SW480 (cell line): ENCODE data around the gene KRTAP5-3.
A peak's percentile ranks its signal among the peaks of the same experiment; 100 is the strongest.
"Not testable (repeated sequence)": the region's sequence is repeated elsewhere in the genome, so short reads cannot be mapped to it uniquely, and the experiment has no call there.

ENCODE experiments used
- DNase-seq: peaks from one replicate; pipeline ENCODE4 v3.0.0-alpha.2; 2016; ENCODE audit warnings: low spot score

The KRTAP5-3 gene

DNA sequence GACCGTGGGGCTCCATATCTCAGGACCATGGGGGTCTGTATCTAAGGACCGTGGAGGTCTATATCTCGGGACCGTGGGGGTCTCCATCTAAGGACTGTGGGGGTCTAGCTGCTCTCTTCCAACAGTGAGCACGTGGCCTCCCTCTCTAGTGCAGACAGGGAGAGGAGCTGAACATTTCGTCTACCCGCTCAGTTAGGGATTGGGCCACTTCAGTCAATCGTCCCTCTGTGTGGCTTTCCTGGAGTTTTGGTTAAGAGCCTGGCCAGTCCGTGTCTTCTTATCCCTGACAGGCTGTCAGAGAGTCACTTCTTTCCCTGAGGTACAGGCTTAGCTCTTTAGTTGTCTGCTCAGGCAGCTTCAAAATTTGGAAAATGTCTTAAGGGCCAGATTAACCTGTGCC is 26.3 kb downstream of the KRTAP5-3 start:
- no peak for DNase-seq

DNA sequence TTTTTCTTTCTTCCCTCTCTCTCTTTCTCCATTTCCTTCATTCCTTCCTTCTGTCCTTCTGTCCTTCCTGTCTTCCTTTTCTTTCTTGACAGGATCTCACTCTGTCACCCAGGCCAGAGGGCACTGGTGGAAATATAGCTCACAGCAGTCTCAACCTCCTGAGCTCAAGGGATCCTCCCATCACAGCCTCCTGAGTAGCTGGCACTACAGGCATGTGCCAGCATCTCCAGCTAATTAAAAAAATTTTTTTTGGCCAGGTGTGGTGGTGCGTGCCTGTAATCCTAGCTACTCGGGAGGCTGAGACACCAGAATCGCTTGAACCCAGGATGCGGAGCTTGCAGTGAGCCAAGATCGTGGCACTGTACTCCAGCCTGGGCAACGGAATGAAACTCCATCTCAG is 31.4 kb downstream of the KRTAP5-3 start:
- no peak for DNase-seq

DNA sequence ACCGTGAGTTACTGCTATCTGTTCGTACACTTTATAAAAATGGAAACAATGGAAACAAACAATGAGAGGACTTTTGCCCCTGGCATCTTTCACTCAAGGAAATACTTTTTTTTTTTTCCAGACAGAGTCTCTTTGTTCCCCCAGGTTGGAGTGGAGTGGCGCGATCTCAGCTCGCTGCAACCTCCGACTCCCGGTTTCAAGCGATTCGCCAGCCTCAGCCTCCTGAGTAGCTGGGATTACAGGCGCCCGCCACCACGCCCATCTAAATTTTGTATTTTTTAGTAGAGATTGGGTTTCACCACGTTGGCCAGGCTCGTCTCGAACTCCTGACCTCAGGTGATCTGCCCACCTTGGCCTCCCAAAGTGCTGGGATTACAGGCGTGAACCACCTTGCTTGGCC is 32.5 kb downstream of the KRTAP5-3 start:
- DNase-seq: not testable (repeated sequence)

DNA sequence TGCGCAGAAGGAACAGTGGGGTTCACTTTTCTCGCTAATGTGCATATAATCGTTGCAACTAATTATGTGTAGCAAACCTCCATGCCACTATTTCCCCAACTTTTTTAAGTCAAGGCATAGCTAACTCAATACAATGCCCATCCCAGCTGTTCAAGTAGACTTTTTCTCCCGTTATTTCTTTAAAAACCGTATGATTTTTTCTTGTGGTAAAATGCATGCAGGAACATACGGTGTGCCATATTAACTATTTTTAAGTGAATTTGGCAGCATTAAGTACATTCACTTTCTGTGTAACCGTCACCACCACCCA is 33.4 kb downstream of the KRTAP5-3 start:
- DNase-seq: no peak

DNA sequence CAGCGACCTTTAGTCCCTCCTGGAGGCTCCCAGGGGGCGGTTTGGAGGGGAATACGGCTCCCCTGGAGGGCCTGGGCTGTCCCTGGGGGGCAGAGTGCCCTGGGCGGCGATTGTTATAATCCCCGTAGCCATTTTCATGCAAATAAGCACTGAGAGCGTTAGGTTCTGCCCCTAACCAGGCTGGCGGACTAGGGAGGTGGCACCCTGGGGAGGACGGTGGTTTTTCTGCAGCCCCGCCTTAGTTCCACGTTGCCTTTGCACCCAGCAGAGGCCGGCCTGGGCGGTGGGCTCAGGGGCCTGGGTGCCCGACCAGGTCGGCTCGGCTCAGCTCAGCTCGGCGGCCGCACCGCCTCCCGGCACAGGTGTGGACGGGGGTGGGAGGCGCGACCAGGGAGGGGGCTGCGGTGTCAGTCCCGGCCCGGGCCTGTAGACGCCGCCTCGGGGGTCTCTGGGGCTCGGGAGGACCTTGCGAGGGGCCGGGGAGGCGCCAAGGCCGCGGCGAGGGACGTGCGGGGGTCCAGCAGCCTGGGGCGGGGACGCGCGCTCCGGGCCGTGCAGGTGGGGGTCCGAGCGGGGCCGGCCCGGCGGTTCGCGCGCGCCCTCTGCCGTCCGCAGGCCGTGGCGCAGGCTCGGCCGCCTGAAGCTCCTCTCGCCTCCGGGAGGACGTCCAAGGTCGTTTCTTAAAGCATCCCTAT is 33.9 kb downstream of the KRTAP5-3 start:
- DNase-seq: peak; percentile 64

DNA sequence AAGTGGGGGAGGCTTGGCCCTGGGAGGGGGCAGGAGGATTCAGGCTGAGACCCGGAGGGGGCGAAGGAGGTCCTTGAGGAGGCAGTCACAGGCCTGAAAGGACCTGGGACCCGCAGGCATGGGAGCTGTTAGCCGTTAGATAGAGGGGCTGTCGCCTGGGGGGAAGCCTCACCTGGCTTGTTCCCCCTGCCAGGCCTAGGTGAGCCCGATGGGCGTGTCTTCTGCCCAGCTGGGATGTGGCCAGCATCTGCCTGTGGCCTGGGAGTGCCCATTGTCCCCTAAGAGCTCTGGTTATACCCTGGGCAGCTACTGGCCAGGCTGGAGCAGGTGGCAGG is 34.4 kb downstream of the KRTAP5-3 start:
- peak; percentile 87 for DNase-seq

DNA sequence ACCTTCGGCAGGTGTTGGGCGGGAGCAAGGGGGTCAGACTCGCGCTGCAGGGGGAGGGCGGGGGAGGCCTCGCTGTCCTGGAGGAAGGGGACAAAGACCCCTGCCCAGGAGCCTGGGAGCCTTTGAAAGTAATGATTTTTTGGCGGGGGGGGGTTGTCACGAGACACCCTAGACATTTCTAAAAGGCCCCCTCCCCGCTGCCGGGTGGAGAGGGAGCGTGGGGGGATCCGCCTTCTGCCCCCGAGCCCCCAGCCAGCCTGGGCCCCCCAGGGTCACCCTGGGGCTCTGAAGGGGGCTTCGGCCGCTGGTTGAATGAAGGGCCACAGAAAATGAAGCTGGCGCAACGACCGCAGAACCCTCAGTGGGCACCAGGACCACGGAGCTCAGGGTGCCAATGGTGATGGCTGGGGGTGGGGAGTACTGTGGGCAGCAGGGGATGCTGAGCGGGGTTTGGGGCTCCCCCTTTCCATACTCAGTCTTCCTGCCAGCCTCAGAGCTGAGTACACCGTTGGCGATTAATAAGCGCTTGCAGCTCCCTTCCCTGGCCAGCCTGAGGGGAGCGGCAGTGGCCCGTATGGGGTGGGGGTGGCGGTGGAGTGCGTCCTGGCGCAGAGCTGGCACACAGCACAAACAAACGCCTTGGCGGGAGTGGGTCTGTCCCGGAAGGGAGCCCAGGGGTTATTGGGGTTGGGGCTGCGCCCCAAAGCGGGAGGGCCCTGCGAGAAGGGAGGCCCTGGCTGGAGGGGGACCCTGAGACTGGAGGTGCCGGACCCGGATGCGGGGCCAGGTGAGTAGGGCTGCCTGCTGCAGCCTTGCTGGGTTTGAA is 35.0 kb downstream of the KRTAP5-3 start:
- DNase-seq: peak; percentile 15

DNA sequence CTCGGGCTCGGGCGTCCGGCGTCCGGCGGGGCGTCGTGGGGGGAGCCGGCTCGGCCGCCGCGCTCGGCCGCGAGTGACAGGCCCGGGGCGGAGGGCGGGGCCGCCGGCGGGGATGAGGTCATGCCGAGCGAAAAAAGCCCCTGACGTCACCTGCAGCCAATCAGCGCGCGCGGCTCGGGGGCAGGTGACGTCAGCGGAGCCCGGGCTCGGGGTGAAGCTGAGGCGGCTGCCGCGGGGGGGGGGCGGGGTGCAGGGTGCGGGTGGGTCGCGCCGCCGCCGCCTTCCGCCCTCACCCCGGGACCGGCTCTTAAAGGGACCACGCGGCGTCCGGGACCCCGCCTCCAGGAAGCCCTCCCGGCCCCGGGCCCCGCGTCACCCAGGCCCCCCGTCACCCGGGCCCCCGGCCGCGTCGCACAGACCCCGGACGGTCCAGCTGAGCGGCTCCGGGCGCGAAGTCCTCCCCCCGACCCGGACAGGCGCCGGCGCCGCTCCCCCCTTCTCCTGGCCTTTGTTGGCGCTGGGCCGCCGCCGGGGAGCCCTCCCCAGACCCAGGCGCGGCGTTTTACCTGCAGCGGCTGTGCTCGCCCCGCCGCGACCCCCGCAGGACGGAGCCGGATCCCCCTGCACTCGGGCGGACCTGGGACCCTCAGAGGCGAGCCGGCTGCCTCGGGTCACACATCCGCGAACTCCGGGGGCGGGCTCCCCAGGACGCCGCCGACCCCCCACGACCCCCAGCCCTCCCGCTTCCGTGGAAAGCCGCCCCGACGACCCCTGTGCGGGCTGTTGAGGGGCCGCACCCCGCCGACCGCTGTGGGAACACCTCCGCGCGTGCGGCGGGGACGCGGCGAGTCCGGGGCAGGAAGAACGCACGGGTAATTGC is 35.8 kb downstream of the KRTAP5-3 start, which contains the start of gene DUSP8:
Gene DUSP8, minus strand, starts transcription at position 75 of the 880 bp plus-strand sequence. CDS start 6,445 bp downstream, outside the sequence.
- DNase-seq: peak; percentile 81

DNA sequence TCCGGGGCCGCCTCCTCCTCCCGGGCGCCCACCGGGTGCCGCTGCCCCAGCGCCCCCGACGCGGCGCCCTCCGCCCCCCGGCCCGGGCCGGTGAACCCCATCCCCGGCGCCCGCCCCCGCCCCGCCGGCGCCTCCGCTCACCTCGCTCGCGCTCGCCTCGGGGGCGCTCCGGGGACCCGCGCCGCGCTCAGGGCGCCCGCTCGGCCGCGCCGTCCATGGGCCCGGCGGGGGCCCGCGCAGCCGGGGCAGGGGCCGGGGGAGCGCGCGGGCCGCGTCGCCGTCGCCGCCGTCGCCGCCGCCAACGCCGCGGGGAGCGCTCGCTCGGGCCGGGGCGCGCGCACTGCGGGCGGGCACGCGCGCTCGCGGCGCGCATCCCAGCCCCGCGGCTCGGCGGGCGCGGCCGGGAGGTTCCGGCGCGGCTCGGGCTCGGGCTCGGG is 36.5 kb downstream of the KRTAP5-3 start:
- no peak for DNase-seq

DNA sequence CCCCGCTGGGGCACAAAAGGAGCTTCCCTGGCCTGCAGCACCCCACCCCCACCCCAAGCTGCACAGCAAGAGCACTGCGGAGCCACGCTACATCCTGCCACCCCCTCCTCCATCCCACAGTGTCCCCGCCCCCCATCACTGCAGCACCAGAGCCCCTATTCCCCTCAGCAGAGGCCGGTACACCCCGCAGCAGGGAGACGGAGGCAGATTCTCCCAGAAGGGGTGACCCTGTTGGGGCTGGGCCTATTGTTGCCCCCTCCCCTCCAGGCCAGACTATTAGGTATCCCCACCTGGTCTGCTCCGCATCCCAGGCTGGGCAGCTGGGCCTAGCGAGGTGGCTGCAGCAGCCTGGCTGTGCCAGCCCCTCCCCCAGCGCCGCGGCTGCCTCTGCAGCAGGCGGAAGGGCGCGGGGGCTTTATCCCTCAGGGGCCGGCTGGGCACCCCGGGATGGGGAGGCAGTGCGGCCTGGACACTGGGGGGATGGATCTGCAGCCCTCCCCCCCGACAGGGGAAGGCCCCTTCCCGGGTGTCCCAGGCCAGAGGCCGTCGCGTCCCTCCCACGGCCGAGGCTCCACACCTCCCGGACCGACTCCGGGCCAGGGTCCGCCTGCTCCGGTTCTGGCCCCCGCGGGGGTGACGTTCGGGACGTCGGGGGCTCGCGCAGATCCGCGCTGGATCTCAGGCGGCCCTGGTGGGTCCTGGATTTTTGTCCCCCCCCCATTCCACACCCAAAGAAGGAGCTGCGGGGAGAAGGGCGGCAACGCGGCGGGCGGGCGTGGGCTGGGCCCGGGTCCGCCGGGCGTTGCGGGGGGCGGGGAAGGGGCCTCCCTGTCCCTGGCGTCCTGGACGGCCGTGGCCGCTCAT is 37.1 kb downstream of the KRTAP5-3 start:
- no peak for DNase-seq

DNA sequence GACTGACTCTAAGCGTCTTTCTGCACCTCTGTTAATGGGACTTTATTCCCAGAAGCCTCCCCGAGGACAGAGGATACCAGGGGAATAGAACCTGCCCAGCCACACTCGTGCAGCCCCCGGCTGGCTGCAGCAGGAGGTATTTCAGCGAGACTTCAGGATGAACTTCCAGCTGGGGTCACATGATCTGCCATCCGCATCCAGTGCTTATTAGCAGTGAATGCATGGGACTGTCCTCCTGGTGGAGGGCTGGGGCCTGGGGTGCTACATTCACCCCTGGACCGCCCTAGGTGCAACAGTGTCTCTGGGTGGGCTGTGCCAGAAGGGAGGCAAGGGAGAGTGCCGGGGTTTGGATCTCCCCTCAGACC is 37.8 kb downstream of the KRTAP5-3 start:
- DNase-seq: no peak

DNA sequence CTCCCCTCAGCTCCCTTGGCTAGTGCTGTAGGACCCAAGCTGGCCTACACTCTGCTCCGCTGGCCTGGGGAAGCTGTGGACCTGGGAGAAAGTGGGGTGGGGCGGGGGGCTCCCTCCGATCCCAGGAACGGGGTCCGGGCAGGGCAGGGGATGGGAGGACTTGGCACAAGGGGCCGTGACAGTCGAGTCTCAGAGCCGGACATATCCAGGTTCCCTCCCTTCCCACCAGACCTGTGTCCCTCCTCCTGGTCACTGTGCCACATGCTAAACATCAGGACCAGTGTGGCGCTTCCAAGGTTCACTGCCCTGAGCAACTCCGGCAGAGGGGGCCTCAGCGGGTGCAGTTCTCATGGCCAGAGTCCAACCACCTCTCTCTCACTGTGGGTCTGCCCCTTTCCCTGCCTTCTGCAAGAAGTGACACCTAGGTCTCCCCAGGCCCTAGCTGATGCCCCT is 38.2 kb downstream of the KRTAP5-3 start:
- DNase-seq: no peak

DNA sequence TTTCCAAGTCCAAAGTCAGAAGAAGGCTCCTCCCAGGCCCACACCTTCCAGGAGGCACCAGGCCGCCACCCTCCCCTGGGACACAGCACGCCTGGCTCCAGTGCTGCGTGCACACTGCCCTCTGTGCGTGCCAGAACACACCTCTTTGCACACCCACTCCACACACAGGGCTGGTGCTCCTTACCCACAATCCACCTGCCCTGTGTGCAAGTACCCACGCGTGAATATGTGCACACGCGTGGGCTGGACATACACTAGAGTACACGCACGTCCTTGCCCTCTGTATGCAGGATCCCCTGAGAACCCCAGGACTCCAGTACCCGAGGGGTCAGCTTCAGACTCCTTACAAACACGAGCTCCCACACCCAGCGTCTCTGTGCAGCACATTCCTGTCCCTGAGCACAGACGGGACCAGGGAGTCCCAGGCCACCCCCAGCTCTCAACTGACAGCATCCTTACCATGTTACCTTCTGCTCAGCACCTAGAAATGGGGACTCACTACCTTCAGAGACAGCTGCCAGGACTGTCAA is 38.9 kb downstream of the KRTAP5-3 start:
- DNase-seq: no peak

DNA sequence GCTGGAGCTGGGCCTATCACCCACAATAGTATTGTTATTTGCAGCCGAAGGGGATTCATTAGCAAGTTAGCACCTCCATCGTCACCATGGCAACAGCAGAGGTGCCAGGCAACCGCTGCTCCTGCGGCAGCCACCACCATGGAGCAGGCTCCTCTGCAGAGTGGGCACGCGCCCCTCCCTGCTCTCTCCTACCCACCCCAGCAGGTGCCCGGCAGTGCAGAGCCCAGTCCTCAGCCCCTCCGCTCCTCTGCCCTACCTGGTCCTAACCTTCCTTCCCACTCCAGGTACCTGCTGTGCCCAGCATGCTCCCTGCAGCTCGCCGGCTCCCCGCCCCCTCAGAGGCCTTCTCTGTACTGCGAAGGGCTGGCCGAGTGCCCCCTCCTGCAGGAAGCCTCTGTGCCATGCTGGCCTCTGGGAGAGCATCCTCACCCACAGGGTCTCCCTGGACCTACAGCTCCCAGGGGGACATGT is 39.8 kb downstream of the KRTAP5-3 start:
- no peak for DNase-seq

DNA sequence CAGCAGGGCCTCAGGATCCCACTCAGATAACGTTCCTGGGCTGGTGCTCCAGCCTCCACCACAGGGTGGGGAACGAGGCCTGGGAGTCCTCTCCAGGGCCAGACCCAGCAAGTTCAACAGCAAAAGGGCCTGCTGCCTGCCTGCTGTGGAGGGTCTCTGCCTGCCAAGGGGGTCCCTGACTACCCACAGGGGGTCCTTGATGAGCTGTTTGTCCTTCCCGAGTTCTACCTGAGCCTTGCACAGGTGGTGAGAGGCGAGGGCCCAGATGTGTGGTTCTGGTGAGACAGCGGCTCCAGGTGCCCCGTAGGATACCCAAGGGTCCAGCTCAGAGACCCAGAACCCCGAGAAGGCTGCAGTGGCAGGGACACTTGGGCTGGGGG is 40.6 kb downstream of the KRTAP5-3 start:
- no peak for DNase-seq

DNA sequence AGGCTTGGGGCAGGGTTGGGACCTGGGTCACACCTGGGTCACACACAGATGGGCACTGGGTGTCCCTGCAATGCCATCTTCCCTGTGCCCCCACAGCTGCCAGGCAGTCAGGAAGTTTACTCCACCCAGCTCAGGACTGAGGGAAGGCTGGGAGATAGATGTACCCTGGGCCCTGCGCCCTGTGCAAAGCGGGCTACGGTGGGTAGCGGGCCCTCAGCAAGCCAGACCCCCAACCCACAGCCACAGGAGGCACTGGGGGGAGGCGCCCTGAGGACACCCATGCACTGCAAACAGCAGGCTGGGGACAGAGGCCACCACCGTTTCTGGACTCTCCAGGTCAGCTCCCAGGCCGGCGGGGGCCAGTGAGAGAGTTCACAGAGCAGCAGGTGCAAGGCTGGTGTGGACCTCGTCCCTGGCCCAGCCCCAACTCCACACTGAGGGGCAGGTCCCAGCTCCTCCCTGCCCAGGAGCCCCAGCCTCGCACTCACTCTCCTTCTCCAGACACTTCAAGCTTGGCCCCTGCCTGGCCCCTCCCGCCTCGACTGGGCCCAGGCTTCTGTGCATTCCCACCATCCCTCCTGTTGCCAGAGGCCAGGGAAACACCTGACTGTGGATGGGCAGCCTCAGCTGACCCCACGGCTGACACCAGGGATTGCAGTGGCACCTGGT is 41.1 kb downstream of the KRTAP5-3 start:
- DNase-seq: no peak

DNA sequence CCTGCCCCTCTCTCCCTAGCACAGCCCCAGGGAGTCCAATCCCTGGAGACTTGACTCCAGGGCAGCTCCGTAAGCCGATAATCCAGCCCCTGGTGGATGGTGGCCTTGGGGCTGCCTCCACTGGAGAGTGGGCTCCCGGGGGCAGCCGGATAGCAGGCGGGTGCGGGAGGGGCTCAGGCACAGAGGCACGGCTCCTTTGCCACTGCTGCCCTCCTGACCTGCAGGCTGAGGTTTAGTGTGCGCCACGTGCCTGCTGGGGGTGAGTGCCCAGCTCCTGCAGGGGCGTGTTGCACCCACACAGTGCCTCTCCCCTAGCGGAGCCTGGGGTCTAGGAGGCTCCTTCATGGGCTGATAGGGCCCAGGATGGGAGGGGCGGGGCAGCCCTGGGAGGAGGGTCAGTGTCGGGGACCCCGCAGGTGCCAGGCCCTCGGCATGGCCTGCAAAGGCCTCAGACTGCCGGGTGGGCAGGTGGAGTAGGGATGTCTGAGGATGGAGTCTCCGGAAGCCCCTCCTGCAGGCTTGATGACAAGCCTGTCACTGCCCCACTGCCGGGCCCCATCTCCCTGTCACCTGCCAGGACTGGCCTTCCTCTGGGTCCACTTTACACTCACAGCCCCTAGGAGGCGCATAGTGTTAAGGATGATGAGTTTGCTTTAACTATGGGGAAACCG is 41.7 kb downstream of the KRTAP5-3 start:
- DNase-seq: no peak

DNA sequence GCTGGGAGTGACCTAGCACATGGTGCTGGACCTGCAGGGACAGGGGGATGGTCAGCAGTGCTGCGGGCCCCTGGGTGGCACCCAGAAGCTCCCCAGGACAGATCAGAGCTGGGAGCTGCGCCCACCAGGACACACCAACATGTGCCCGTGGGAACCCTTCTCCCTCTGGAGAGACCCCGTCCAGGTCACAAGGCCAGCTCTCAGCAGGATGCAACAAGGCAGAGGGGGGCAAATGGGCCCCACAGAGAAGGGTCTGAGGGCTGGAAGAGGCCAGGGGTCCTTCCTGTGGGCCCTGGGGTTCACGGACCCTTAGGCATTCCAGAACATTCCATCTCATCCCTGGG is 42.4 kb downstream of the KRTAP5-3 start:
- DNase-seq: no peak

DNA sequence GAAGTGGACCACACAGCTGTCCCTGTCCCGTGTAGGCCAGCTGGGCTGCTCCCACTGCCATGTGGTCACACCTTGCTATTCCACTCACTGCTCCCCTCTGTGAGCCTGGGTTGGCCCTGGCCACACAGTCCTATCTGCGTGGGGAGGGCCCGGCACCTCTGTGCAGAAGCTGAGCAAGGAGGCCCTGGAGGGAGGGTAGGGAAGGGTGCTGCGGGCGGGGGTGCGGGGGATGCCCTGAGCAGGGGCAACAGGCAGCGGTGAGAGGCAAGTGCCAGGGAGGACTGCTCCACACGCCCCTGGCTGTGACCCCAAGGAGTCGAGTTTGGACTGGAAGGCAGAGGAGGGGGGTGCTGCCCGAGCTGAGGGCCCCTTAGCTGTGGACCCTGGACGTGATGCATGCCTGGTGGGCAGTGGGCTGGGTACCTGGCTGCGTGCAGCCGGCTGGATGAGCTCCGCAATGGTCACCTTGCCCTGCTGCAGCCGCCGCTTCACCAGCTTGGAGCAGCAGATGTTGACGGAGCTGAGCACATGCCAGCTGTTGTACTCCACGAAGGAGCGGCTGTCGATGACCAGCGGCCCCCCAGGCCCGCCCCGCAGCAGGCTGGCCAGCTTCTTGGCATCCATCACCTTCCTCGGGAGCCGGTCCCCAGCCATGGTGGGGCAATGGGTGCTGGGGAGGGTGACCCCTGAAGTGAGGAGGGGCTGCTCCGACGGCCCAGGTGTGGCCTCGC is 42.9 kb downstream of the KRTAP5-3 start:
- DNase-seq: no peak
